ENCODE measurements around the gene PHC3. TPM values are rescaled to one million over a fixed set of nuclear protein-coding genes. Genes with fewer than 3 reads are reported as not detected.

PHC3 gene
- polyA plus RNA-seq, 1 donor: 26.6 TPM

- Histone ChIP-seq H3K27ac (ENCODE audit: low read length) (no peak overlapping the region), H3K27me3 (ENCODE audit: control insufficient read depth, insufficient read depth, low read length) (no peaks in the 10 kb centered on the region), H3K9me3 (ENCODE audit: control insufficient read depth, low read depth, low read length) (no peaks in the 10 kb centered on the region), H3K4me1 (ENCODE audit: control insufficient read depth, insufficient read depth, low read length) (no peaks in the 10 kb centered on the region), H3K36me3 (ENCODE audit: control insufficient read depth, insufficient read depth, low read length) (peaks cover 24% of the 10 kb centered on the region), H3K4me3 (ENCODE audit: low read length) (no peak overlapping the region)
- no peak for DNase-seq
- WGBS (ENCODE audit: insufficient coverage, low lambda C conversion rate): no CpG with 5 or more reads among the region's 1 CpG
Measured at GRCh38 chr3:170159459-170159858, 22.1 kb downstream of the PHC3 start.

DNA sequence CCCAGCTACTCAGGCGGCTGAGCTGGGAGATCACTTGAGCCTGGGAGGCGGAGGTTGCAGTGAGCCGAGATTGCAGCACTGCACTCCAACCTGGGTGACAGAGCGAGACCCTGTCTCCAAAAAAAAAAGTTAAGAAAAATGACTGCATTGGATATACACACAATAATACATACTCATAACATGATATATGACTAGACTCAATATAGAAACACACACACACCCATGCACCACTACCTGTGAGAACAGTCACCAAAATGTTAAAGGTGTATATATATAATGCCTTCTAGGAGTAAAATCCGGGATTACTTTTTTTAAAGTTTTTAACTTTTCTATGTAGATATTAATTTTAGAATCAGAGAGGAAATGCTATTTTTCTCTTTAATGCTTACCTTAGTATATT lies 25.9 kb downstream of the PHC3 start:
- no peak overlapping the region for H3K4me3 ChIP-seq (ENCODE audit: low read length)
- H3K27me3 ChIP-seq (ENCODE audit: control insufficient read depth, insufficient read depth, low read length): no peaks in the 10 kb centered on the region
- no peak for DNase-seq
- peaks cover 7% of the 10 kb centered on the region for H3K4me1 ChIP-seq (ENCODE audit: control insufficient read depth, insufficient read depth, low read length)
- 100% methylated on average over 1 of the region's 5 CpGs for WGBS (ENCODE audit: insufficient coverage, low lambda C conversion rate)
- H3K9me3 ChIP-seq (ENCODE audit: control insufficient read depth, low read depth, low read length): no peaks in the 10 kb centered on the region
- H3K27ac ChIP-seq (ENCODE audit: low read length): no peak overlapping the region
- peaks cover 10% of the 10 kb centered on the region for H3K36me3 ChIP-seq (ENCODE audit: control insufficient read depth, insufficient read depth, low read length)

DNA sequence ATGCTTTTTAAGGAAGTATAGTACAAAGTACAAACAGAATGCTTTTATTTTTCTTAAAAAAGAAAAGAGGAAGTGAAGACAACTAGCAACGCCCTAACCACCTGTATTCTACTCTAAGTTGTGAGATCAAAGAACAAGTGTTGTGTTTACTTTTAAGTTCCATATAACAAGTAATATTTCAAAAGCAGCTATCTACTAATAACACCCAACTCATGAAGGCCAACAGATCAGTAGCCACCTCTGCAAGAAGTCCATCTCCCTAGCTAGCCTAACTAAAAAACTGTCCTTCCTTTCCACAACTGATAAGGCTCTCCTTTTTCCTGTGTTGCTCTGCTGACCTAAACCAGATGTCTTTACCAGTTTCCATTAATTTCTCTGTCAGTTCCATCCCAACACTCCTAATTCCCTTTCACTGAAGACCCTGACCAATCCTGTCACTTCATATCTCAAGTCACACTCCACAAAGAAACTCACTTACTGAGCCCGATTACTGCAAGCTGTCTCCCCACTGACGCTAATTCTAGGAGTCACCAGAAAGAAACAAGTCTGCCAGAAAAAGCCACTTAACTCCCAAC lies 26.9 kb downstream of the PHC3 start:
- Histone ChIP-seq H3K36me3 (ENCODE audit: control insufficient read depth, insufficient read depth, low read length) (peaks cover 11% of the 10 kb centered on the region), H3K9me3 (ENCODE audit: control insufficient read depth, low read depth, low read length) (no peaks in the 10 kb centered on the region), H3K27me3 (ENCODE audit: control insufficient read depth, insufficient read depth, low read length) (no peaks in the 10 kb centered on the region), H3K4me3 (ENCODE audit: low read length) (no peak overlapping the region), H3K4me1 (ENCODE audit: control insufficient read depth, insufficient read depth, low read length) (peaks cover 7% of the 10 kb centered on the region), H3K27ac (ENCODE audit: low read length) (peak overlapping the region; percentile 37)
- no CpG with 5 or more reads among the region's 3 CpGs for WGBS (ENCODE audit: insufficient coverage, low lambda C conversion rate)
- DNase-seq: peak; percentile 15 to 66

DNA sequence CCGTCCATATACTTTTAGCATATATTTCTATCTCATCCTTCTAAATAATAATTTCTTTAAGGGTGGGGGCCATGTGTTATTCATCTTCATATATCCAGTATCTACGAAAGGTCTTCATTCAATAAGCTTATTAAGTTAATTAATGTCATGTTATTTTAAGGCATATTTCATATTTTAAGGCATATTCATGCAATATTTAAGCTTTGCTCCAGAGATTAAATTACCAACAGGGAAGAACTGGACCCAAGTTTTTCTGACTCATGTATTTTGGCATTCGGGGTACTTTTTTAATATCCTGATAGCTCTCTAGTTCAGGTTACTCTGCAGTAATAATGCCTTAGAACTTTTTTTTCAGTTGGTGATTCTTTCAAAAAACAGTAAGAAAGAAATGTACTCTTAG lies 27.4 kb downstream of the PHC3 start:
- no peak overlapping the region for H3K4me3 ChIP-seq (ENCODE audit: low read length)
- DNase-seq: no peak
- no peaks in the 10 kb centered on the region for H3K27me3 ChIP-seq (ENCODE audit: control insufficient read depth, insufficient read depth, low read length)
- 100% methylated on average over 1 of the region's 3 CpGs for WGBS (ENCODE audit: insufficient coverage, low lambda C conversion rate)
- H3K9me3 ChIP-seq (ENCODE audit: control insufficient read depth, low read depth, low read length): no peaks in the 10 kb centered on the region
- H3K36me3 ChIP-seq (ENCODE audit: control insufficient read depth, insufficient read depth, low read length): peaks cover 14% of the 10 kb centered on the region
- peaks cover 7% of the 10 kb centered on the region for H3K4me1 ChIP-seq (ENCODE audit: control insufficient read depth, insufficient read depth, low read length)
- H3K27ac ChIP-seq (ENCODE audit: low read length): peak overlapping the region; percentile 37

- Histone ChIP-seq H3K27me3 (ENCODE audit: control insufficient read depth, insufficient read depth, low read length) (no peaks in the 10 kb centered on the region), H3K36me3 (ENCODE audit: control insufficient read depth, insufficient read depth, low read length) (peaks cover 14% of the 10 kb centered on the region), H3K4me3 (ENCODE audit: low read length) (no peak overlapping the region), H3K9me3 (ENCODE audit: control insufficient read depth, low read depth, low read length) (no peaks in the 10 kb centered on the region), H3K4me1 (ENCODE audit: control insufficient read depth, insufficient read depth, low read length) (peaks cover 7% of the 10 kb centered on the region), H3K27ac (ENCODE audit: low read length) (no peak overlapping the region)
- WGBS (ENCODE audit: insufficient coverage, low lambda C conversion rate): no CpG with 5 or more reads among the region's 2 CpGs
- no peak for DNase-seq
Measured at GRCh38 chr3:170151536-170151935, 30.0 kb downstream of the PHC3 start.

DNA sequence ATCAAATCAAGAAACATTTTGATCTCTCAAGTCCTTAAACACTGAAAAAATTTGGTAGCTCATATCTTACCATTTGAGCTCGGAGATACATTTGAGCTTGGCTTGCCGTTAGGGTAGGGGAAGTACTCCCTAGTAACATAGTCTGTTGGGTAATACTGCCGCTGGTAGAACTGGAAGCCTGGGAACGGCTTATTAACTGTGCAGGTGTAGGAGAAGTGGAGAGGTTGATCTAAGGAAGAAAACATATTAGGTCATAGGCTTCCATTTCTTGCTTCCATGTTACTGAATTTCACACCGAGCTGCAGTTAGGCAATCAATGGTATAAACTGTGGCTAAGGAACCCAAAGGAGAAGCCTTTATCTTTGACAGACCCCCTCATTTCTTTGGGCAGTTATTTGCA lies 32.5 kb downstream of the PHC3 start:
- Histone ChIP-seq H3K27ac (ENCODE audit: low read length) (no peak overlapping the region), H3K4me3 (ENCODE audit: low read length) (no peak overlapping the region), H3K4me1 (ENCODE audit: control insufficient read depth, insufficient read depth, low read length) (peaks cover 4% of the 10 kb centered on the region), H3K27me3 (ENCODE audit: control insufficient read depth, insufficient read depth, low read length) (no peaks in the 10 kb centered on the region), H3K9me3 (ENCODE audit: control insufficient read depth, low read depth, low read length) (no peaks in the 10 kb centered on the region), H3K36me3 (ENCODE audit: control insufficient read depth, insufficient read depth, low read length) (peaks cover 22% of the 10 kb centered on the region)
- WGBS (ENCODE audit: insufficient coverage, low lambda C conversion rate): no CpG with 5 or more reads among the region's 5 CpGs
- DNase-seq: no peak

GRCh38 chr3:170145278-170145677 lies 36.3 kb downstream of the PHC3 start:
- no peaks in the 10 kb centered on the region for H3K4me1 ChIP-seq (ENCODE audit: control insufficient read depth, insufficient read depth, low read length)
- no peaks in the 10 kb centered on the region for H3K27me3 ChIP-seq (ENCODE audit: control insufficient read depth, insufficient read depth, low read length)
- H3K9me3 ChIP-seq (ENCODE audit: control insufficient read depth, low read depth, low read length): no peaks in the 10 kb centered on the region
- WGBS (ENCODE audit: insufficient coverage, low lambda C conversion rate): 85% methylated on average over 4 of the region's 4 CpGs
- DNase-seq: no peak
- H3K4me3 ChIP-seq (ENCODE audit: low read length): no peak overlapping the region
- H3K27ac ChIP-seq (ENCODE audit: low read length): no peak overlapping the region
- peaks cover 30% of the 10 kb centered on the region for H3K36me3 ChIP-seq (ENCODE audit: control insufficient read depth, insufficient read depth, low read length)

DNA sequence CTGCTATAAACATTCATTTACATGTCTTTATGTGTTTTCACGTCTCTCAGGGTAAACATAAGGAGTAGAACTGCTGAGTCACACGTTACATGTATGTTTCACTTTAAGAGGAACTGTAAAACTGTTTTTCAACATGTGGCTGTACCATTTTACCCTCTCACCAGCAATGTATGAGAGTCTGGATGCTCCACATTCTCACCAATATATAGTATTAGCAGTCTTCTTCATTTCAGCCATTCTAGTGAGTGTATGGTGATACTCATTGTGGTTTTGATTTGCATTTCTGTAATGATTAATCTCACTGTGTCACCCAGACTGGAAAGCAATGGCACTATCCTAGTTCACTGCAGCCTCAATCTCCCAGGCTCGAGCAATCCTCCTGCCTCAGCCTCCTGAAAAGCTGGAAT lies 37.1 kb downstream of the PHC3 start:
- Histone ChIP-seq H3K9me3 (ENCODE audit: control insufficient read depth, low read depth, low read length) (no peaks in the 10 kb centered on the region), H3K27ac (ENCODE audit: low read length) (no peak overlapping the region), H3K36me3 (ENCODE audit: control insufficient read depth, insufficient read depth, low read length) (peaks cover 28% of the 10 kb centered on the region), H3K4me1 (ENCODE audit: control insufficient read depth, insufficient read depth, low read length) (no peaks in the 10 kb centered on the region), H3K27me3 (ENCODE audit: control insufficient read depth, insufficient read depth, low read length) (no peaks in the 10 kb centered on the region), H3K4me3 (ENCODE audit: low read length) (no peak overlapping the region)
- no peak for DNase-seq
- no CpG with 5 or more reads among the region's 3 CpGs for WGBS (ENCODE audit: insufficient coverage, low lambda C conversion rate)

- Histone ChIP-seq H3K4me3 (ENCODE audit: low read length) (no peak overlapping the region), H3K4me1 (ENCODE audit: control insufficient read depth, insufficient read depth, low read length) (no peaks in the 10 kb centered on the region), H3K27ac (ENCODE audit: low read length) (no peak overlapping the region), H3K9me3 (ENCODE audit: control insufficient read depth, low read depth, low read length) (no peaks in the 10 kb centered on the region), H3K36me3 (ENCODE audit: control insufficient read depth, insufficient read depth, low read length) (peaks cover 31% of the 10 kb centered on the region), H3K27me3 (ENCODE audit: control insufficient read depth, insufficient read depth, low read length) (no peaks in the 10 kb centered on the region)
- no peak for DNase-seq
- WGBS (ENCODE audit: insufficient coverage, low lambda C conversion rate): no CpG with 5 or more reads among the region's 2 CpGs
Measured at GRCh38 chr3:170142373-170142772, 39.2 kb downstream of the PHC3 start.

- no peak overlapping the region for H3K4me3 ChIP-seq (ENCODE audit: low read length)
- H3K9me3 ChIP-seq (ENCODE audit: control insufficient read depth, low read depth, low read length): no peaks in the 10 kb centered on the region
- no peak for DNase-seq
- no peaks in the 10 kb centered on the region for H3K27me3 ChIP-seq (ENCODE audit: control insufficient read depth, insufficient read depth, low read length)
- no peak overlapping the region for H3K27ac ChIP-seq (ENCODE audit: low read length)
- no peaks in the 10 kb centered on the region for H3K4me1 ChIP-seq (ENCODE audit: control insufficient read depth, insufficient read depth, low read length)
- peaks cover 32% of the 10 kb centered on the region for H3K36me3 ChIP-seq (ENCODE audit: control insufficient read depth, insufficient read depth, low read length)
- WGBS (ENCODE audit: insufficient coverage, low lambda C conversion rate): 100% methylated on average over 1 of the region's 5 CpGs
Measured at GRCh38 chr3:170137986-170138385, 43.5 kb downstream of the PHC3 start.

DNA sequence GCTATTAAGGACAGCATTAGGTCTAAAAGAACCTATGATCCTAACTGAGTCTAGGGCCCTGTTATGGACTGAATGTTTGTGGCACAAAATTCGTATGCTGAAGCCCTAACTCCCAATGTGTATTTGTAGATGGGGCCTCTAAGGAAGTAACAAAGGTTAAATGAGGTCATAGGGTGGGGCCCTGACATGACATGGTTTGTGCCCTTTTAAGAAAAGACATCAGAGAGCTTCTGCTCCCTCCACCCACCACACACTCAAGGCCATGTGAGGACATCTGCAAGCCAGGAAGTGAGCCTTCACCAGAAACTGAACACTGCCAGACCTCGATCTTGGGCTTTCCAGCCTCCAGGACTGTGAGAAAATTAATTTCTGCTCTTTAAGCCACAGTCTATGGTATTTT lies 49.2 kb downstream of the PHC3 start:
- Histone ChIP-seq H3K27ac (ENCODE audit: low read length) (no peak overlapping the region), H3K4me3 (ENCODE audit: low read length) (no peak overlapping the region), H3K27me3 (ENCODE audit: control insufficient read depth, insufficient read depth, low read length) (no peaks in the 10 kb centered on the region), H3K4me1 (ENCODE audit: control insufficient read depth, insufficient read depth, low read length) (no peaks in the 10 kb centered on the region), H3K36me3 (ENCODE audit: control insufficient read depth, insufficient read depth, low read length) (peaks cover 39% of the 10 kb centered on the region), H3K9me3 (ENCODE audit: control insufficient read depth, low read depth, low read length) (no peaks in the 10 kb centered on the region)
- no CpG with 5 or more reads among the region's 2 CpGs for WGBS (ENCODE audit: insufficient coverage, low lambda C conversion rate)
- DNase-seq: no peak

All from large intestine (tissue), 3 donors.